AG04450 (cell line): ENCODE measurements around the gene CNGA3. TPM values are rescaled to one million over a fixed set of nuclear protein-coding genes. Genes with fewer than 3 reads are reported as not detected.
A peak's percentile ranks its signal among the peaks of the same experiment; 100 is the strongest.

Experiments
- CTCF ChIA-PET: fragments of 300-600, 350-600 bp; formaldehyde crosslinking; extraction: SDS; loops from one replicate; lab custom pipeline; 2022; ENCODE audit warnings: antibody characterized with exemption, inconsistent platforms; lab: Charles Lee
- POLR2A ChIA-PET: fragments of 350-600 bp; formaldehyde crosslinking; extraction: SDS; loops from one replicate; lab custom pipeline; 2021; ENCODE audit warnings: antibody characterized with exemption, inconsistent platforms; lab: Yijun Ruan, JAX
- DNase-seq: peaks from one replicate; pipeline ENCODE4 v3.0.0-alpha.2; 2011; ENCODE audit warnings: low read depth, low spot score
- H3K27ac ChIP-seq: one replicate; pipeline ENCODE4 v1.5.1; 2012; ENCODE audit warnings: low read depth, low read length, control low read depth
- H3K27me3 ChIP-seq: one replicate; pipeline ENCODE4 v1.6.0; 2012; ENCODE audit warnings: low read length; ENCODE audit not compliant: control insufficient read depth, insufficient read depth
- H3K4me3 ChIP-seq: 2 replicates; pipeline ENCODE4 v1.5.1; 2011; ENCODE audit warnings: mild to moderate bottlenecking, low read depth, low read length, control low read depth
- H3K9me3 ChIP-seq: 2 replicates; pipeline ENCODE4 v1.5.1; 2012; ENCODE audit warnings: low read length; ENCODE audit not compliant: control insufficient read depth, insufficient read depth
- CTCF ChIP-seq: IDR thresholded peaks from 2 replicates; pipeline ENCODE4 v1.5.1; 2011; ENCODE audit warnings: low read depth, low read length, control low read depth, inconsistent platforms
- polyA minus RNA-seq: library from RNA; depleted of rRNA, polyadenylated mRNA; stranded (reverse); fragments of >200 nt; gene quantifications from 2 replicates; pipeline ENCODE4 v1.2.3, GENCODE V29; 2011; rRNA and poly(A)+ RNA removed
- polyA plus RNA-seq: library from polyadenylated mRNA; depleted of rRNA; stranded (reverse); fragments of >200 nt; gene quantifications from 2 replicates; pipeline ENCODE4 v1.2.3, GENCODE V29; 2011; rRNA removed

CNGA3 gene
- polyA plus RNA-seq (not detected in 2 replicates), polyA minus RNA-seq (not detected in 2 replicates)

DNA sequence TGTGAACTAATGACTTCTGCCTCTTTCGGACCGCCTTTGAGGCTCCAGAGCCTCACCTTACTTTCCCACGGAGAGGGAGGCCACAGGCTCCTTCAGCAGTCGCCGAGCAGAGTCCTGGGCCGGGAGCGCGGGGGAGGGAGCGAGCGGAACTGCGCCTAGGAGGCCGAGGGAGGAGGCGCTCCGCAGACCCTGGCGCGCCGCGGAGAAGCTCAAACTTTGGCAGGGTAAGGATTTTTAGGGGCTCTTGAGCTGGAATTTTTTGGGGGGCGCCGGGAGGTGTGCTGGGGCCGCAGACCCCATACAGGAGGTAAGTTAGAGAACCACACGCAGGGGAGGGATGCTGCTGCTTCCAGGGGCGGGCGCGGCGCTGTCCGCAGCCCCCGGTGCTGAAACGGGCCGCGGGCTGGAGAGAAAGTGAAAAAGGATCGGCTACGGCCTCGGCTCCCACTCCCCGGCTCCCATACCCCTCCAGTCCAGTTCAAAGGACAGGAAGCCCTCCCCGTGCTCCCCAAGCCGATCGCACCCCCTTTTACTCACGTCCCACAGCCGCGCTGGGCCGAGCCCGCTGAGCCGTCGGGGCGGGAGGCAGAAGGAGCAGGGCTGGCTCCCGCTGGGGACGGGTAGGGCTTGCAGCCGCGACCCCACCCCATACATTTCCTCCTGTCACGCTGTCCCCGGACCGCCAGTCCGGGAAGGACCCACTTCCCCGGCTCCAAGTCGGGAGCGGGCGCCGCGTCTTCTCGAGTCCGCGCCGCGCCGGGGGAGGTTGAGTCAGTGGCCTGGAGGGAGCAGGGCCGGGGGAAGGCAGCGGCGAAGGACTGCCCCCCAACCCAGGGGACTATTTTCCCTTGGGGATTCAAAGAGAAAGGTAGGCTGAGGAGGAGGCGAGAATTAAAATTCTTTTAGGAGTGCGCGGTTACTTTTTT lies at the start of gene CNGA3:
Gene CNGA3 (plus strand): TSS at position 146 of the 926 bp plus-strand sequence. CDS start 23,520 bp downstream, outside the sequence.
- CTCF ChIA-PET, result no interaction called here
- POLR2A ChIA-PET, result no interaction called here
- H3K27me3 ChIP-seq, result peaks cover 50% of the 10 kb centered on the region

DNA sequence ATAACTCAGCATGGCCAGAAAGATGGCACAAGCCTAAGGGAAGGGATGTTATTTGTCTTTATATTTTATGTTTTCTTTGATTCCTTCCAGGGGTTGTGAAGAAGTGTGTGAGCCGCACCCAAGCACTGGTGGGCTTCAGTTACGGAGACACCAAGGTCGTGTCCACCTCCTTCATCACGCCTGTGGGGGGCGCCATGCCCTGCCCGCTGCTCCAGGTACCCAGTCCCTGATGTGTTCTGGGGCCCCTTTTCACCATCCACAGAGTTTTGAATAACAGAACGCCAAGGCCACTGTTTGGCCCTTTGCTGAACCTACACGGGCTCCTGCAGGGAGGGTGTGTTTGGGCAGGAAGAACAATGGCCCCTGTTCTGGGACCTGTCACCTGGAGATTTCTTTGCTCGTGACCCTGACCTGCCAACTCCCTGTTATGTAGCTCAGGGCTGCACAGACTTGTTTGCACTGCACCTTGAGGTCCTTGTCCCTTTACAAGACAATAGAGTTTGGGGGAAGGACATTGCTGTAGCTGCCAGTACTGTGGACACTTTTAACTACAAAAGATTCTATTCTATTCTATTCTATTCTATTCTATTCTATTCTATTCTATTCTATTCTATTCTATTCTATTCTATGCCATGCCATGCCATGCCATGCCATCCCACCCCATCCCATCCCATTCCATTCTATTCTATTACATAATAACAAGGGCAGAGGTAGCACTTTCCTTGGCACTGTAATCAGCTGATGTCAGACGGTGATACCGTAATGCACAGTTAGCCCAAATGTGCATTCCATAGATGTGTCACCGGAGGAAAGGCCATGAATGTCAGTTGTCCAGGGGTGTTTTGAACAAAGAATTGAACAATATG lies 48.2 kb upstream of the CNGA3 start:
- ChIA-PET POLR2A (no interaction called here), CTCF (no interaction called here)
- no peak for TF ChIP-seq CTCF
- Histone ChIP-seq H3K27me3 (peaks cover 24% of the 10 kb centered on the region), H3K27ac (no peak overlapping the region), H3K4me3 (no peak overlapping the region), H3K9me3 (no peaks in the 10 kb centered on the region; the same call in 1 of the 2 replicates)
- no peak for DNase-seq

More for the DNA sequence above, at the start of gene CNGA3:
- H3K27ac ChIP-seq, result no peak within 1 kb of the TSS
- no peak for DNase-seq
- H3K4me3 ChIP-seq, result peak within 1 kb of the TSS; percentile 17
- H3K9me3 ChIP-seq, result peaks cover 9% of the 10 kb centered on the region; the same call in 1 of the 2 replicates
- no peak for TF ChIP-seq CTCF

DNA sequence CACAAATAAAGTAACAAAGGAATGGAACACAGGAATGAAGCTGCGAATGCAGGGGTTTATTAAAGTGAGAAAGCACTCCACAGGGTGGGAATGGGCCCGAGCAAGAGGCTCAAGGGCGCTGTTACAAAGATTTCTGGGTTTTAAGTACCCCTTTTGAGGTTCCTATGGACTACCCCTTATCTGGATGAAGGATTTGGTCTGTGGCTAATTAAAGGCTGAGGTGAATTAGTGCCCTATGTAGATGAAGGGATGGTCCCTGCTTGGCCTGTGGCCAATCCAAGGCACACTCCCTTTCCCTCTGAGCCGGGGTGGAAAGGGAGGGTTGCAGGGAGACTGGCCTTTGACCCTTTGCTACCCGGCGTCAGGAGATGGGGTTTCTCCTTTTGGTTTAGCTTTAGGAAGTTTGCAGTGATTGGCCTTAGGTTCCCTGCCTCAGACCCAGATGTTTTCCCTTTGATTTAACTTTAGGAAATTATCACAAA lies 47.5 kb upstream of the CNGA3 start:
- Histone ChIP-seq H3K9me3 (no peaks in the 10 kb centered on the region; the same call in 1 of the 2 replicates), H3K27me3 (peaks cover 24% of the 10 kb centered on the region), H3K4me3 (no peak overlapping the region), H3K27ac (no peak overlapping the region)
- DNase-seq, result no peak
- ChIA-PET POLR2A (no interaction called here), CTCF (no interaction called here)
- TF ChIP-seq CTCF, result no peak

DNA sequence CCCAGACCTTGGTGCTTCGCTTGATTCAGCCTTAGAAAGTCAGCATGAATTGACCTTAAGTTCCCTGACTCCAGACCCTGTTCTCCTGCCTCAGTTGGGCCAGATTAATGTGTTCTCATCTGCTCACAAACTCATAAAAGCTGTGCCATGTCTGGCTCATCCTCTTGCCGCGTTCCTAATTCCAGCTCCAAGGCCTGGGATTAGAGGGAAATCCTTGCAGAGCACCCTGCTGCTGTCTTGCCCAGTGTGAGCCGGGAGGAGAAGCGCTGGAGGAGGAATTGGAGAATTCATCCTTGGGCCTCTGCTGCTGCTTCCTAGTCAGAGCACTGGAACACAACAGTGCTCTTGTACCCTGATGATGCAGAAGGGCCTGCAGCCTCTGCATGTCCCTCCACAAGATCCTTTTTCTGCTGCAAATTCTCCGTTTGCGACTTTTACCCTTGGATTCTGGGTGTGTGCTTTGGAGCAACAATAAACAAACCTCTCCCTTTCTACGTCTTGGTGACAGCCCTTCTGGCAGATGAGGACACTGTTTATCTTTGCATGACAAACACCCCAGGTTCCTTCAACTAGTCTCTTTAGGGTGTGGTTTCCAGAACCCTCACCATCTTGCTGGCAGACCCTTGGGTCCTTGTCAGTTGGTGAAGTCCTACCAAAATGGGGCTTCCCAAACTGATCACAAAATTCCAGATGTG lies 46.9 kb upstream of the CNGA3 start:
- CTCF ChIA-PET, result no interaction called here
- Histone ChIP-seq H3K4me3 (no peak overlapping the region), H3K27me3 (peaks cover 24% of the 10 kb centered on the region), H3K27ac (no peak overlapping the region), H3K9me3 (no peaks in the 10 kb centered on the region; the same call in 1 of the 2 replicates)
- TF ChIP-seq CTCF, result no peak
- POLR2A ChIA-PET, result no interaction called here
- DNase-seq, result no peak
